Heart left ventricle (tissue), 16 donors: Measurements from ENCODE around the gene SLX9. TPM values are rescaled to one million over a fixed set of nuclear protein-coding genes. Genes with fewer than 3 reads are reported as not detected.
A peak's percentile ranks its signal among the peaks of the same experiment; 100 is the strongest.

Experiments used
- ATAC-seq, 4 donors: fragments of 200-7000 bp; cut with Tn5 transposase; one replicate each; pipeline ENCODE4 v1.9.1; 2020 to 2022; ENCODE audit warnings: moderate library complexity in 4 of 4, mild to moderate bottlenecking in 3 of 4, moderate number of reproducible peaks in 1 of 4
- DNase-seq, 5 donors: peaks; one replicate each; pipeline ENCODE4 v3.0.0-alpha.2; 2020
- H3K27ac ChIP-seq, 12 donors: fragments of 200-600 bp; sonication (generic) in 4 of 12; one replicate each; pipeline versions ENCODE4 v1.5.0 to v1.8.0; 2016 to 2022; ENCODE audit warnings: mild to moderate bottlenecking in 2 of 12
- H3K27me3 ChIP-seq, 9 donors: fragments of 200-600 bp; sonication (generic) in 2 of 9; one replicate each; pipeline versions ENCODE4 v1.5.1 to v1.8.0; 2016 to 2022; ENCODE audit warnings: mild to moderate bottlenecking in 3 of 9
- H3K36me3 ChIP-seq, 9 donors: fragments of 200-600 bp; sonication (generic) in 2 of 9; one replicate each; pipeline versions ENCODE4 v1.5.0 to v1.8.0; 2018 to 2022; ENCODE audit warnings: mild to moderate bottlenecking in 2 of 9
- H3K4me1 ChIP-seq, 12 donors: fragments of 200-600 bp; sonication (generic) in 4 of 12; one replicate each; pipeline versions ENCODE4 v1.5.0 to v1.8.0; 2016 to 2022; ENCODE audit warnings: mild to moderate bottlenecking in 3 of 12
- H3K4me3 ChIP-seq, 12 donors: fragments of 200-600 bp; sonication (generic) in 4 of 12; one replicate each; pipeline versions ENCODE4 v1.5.0 to v1.8.0; 2017 to 2022; ENCODE audit warnings: mild to moderate bottlenecking in 9 of 12, moderate library complexity in 4 of 12
- H3K9me3 ChIP-seq, 12 donors: fragments of 200-600 bp; sonication (generic) in 4 of 12; one replicate each; pipeline versions ENCODE4 v1.5.0 to v1.8.0; 2016 to 2022; ENCODE audit warnings: mild to moderate bottlenecking in 1 of 12
- CTCF ChIP-seq, 12 donors: fragments of 200-600 bp; sonication (generic) in 4 of 12; IDR thresholded peaks; one replicate each; pipeline versions ENCODE4 v1.5.0 to v1.8.0; 2018 to 2022; ENCODE audit warnings: antibody characterized with exemption in 12 of 12, mild to moderate bottlenecking in 5 of 12
- POLR2A ChIP-seq, 2 donors: fragments of 450-650 bp; IDR thresholded peaks; one replicate each; pipeline ENCODE4 v1.6.1; 2017; ENCODE audit warnings: antibody characterized with exemption in 2 of 2, mild to moderate bottlenecking in 2 of 2, moderate library complexity in 2 of 2
- WGBS, 4 donors: extraction: QIAGEN DNeasy Blood & Tissue Kit in 2 of 4; methylation state at CpG; one replicate each; pipeline versions ENCODE4 v1.1.5 to v1.1.7; 2013 to 2018; 5-methylcytosine and 5-hydroxymethylcytosine counted together
- intact Hi-C, 10 donors: fragments of 100-400 bp; cut with DNase I; formaldehyde crosslinking; loops; one replicate each; pipeline versions ENCODE4 v1.11.1 to v1.14.2; 2022
- polyA plus RNA-seq, 2 donors: library from polyadenylated mRNA; stranded (reverse); fragments of 200-250 nt; gene quantifications; one replicate each; pipeline ENCODE4 v1.2.3, GENCODE V29; 2013
- total RNA-seq, 9 donors: library from RNA; depleted of rRNA in 2 of 9; stranded (reverse); fragments of >200 nt in 2 of 9; fragmentation: NEBNext Ultra II Directional in 3 of 9; extraction: Animal tissue kit (Norgen Biotek cat#: 25700) in 3 of 9; gene quantifications; one replicate each; pipeline versions ENCODE4 v1.1.0 to v1.2.4, GENCODE V29; 2016 to 2023
- donor health status: ischemic (EF 13 %, LVEDD 7.1; RV severe dilation, severe dysfunction).
- donor health status: healthy with polysubstance abuse.
- donor health status: DM: no; HTN: yes; CAD: no.
- donor health status: DM: no; HTN: no; CAD: no.
- donor health status: ischemic (EF 25% LVEDD 6.9; RV normal size, moderate dysfunction).
- donor health status: ischemic (EF 25% LVEDD 5.7; RV mildly dilated, moderate dysfunction).
- donor health status: healthy.
- donor health status: DM: yes; HTN: yes; CAD: no.
- donor health status: ischemic (EF 35%, LVEDD 5.7; RV mildly dilated, moderate dysfunction).
- donor health status: nonischemic (EF 11% LVEDD 7.7; RV severe dilation, severe dysfunction).
- donor health status: DM: yes; HTN: yes; CAD: no.
- donor health status: PGD.
- donor health status: ischemic (EF 29% LVEDD 5.4; RV normal size, mild dysfunction).
- donor health status: nonischemic (EF 23%, LVEDD 6.1; RV moderate dilation, normal function).

Gene SLX9
- total and polyA plus RNA-seq, 11 donors: 38.5 to 77.8 (median 49.1) TPM

- WGBS, 4 donors: 73 to 83% (median 76%) methylated on average over 35 to 37 of the region's 37 CpGs
- intact Hi-C loops: no loop called here
- Histone ChIP-seq H3K36me3 (no peaks in the 10 kb centered on the region), H3K4me3 (no peak overlapping the region), H3K27ac (no peak overlapping the region), H3K4me1 (peaks cover 0 to 37% (median 16%) of the 10 kb centered on the region in 12 donors), H3K27me3 (no peaks in the 10 kb centered on the region), H3K9me3 (no peaks in the 10 kb centered on the region)
- TF ChIP-seq CTCF (IDR thresholded peaks at IDR 0.05) (no peak), POLR2A (IDR thresholded peaks at IDR 0.05) (no peak)
- ATAC-seq: no peak
- DNase-seq: peak in 3 of 5 donors; percentile 16 to 58 (median 25)
Observed at GRCh38 chr21:44987886-44988606, 48.2 kb downstream of the SLX9 start.

GRCh38 chr21:44988607-44989536, 49.0 kb downstream of the SLX9 start:
- H3K36me3 ChIP-seq: no peaks in the 10 kb centered on the region
- no peaks in the 10 kb centered on the region for H3K9me3 ChIP-seq
- TF ChIP-seq CTCF (IDR thresholded peaks at IDR 0.05): no peak
- no peak for TF ChIP-seq POLR2A (IDR thresholded peaks at IDR 0.05)
- 88 to 94% (median 93%) methylated on average over 11 to 20 of the region's 20 CpGs for WGBS, 4 donors
- peak in 1 of 4 donors; percentile 1 for ATAC-seq
- H3K27ac ChIP-seq: peak overlapping the region in 4 of 12 donors; percentile 22 to 75 (median 59)
- no peak overlapping the region for H3K4me3 ChIP-seq
- intact Hi-C loops: no loop called here
- peak in 3 of 5 donors; percentile 19 to 52 (median 21) for DNase-seq
- H3K4me1 ChIP-seq: peaks cover 0 to 35% (median 13%) of the 10 kb centered on the region in 12 donors
- H3K27me3 ChIP-seq: no peaks in the 10 kb centered on the region

- no peaks in the 10 kb centered on the region for H3K27me3 ChIP-seq
- no peak for TF ChIP-seq POLR2A (IDR thresholded peaks at IDR 0.05)
- no peak overlapping the region for H3K4me3 ChIP-seq
- 53 to 72% (median 61%) methylated on average over 7 to 8 of the region's 8 CpGs for WGBS, 4 donors
- no peaks in the 10 kb centered on the region for H3K36me3 ChIP-seq
- peak overlapping the region in 10 of 12 donors; percentile 5 to 75 (median 51) for H3K27ac ChIP-seq
- ATAC-seq: peak in 3 of 4 donors; percentile 8 to 58 (median 14)
- no peaks in the 10 kb centered on the region for H3K9me3 ChIP-seq
- H3K4me1 ChIP-seq: peaks cover 0 to 41% (median 15%) of the 10 kb centered on the region in 12 donors
- peak in 3 of 5 donors; percentile 45 to 68 (median 47) for DNase-seq
- intact Hi-C loops: no loop called here
Observed at GRCh38 chr21:44989537-44989886, 49.7 kb downstream of the SLX9 start.

- Histone ChIP-seq H3K36me3 (no peaks in the 10 kb centered on the region), H3K9me3 (no peaks in the 10 kb centered on the region), H3K4me3 (no peak overlapping the region), H3K27ac (peak overlapping the region in 10 of 12 donors; percentile 5 to 75 (median 51)), H3K27me3 (no peaks in the 10 kb centered on the region), H3K4me1 (peaks cover 0 to 42% (median 16%) of the 10 kb centered on the region in 12 donors)
- no peak for TF ChIP-seq POLR2A (IDR thresholded peaks at IDR 0.05)
- no peak for TF ChIP-seq CTCF (IDR thresholded peaks at IDR 0.05)
- DNase-seq (peak in 3 of 5 donors; percentile 41 to 62 (median 49)), ATAC-seq (peak in 2 of 4 donors; percentile 12 to 42)
- intact Hi-C loops: no loop called here
- 78 to 86% (median 81%) methylated on average over 42 to 53 of the region's 53 CpGs for WGBS, 4 donors
Observed at GRCh38 chr21:44989943-44990780, 50.3 kb downstream of the SLX9 start.
